H1 (cell line): ENCODE measurements around the gene PXT1. TPM values are rescaled to one million over a fixed set of nuclear protein-coding genes. Genes with fewer than 3 reads are reported as not detected.

Source experiments
- ASH2L ChIP-seq: fragments of 200-600, 300-600 bp; sonication (generic); IDR thresholded peaks from one replicate; pipeline ENCODE4 v1.7.1; 2017; ENCODE audit warnings: low read length
- ATF3 ChIP-seq: IDR thresholded peaks from 2 replicates; pipeline ENCODE4 v1.6.1; 2011; ENCODE audit warnings: low read depth, mild to moderate bottlenecking, low read length; ENCODE audit not compliant: insufficient read depth
- BACH1 ChIP-seq: IDR thresholded peaks from 2 replicates; pipeline ENCODE4 v1.6.1; 2012; ENCODE audit warnings: low read length, improper control_type of control experiment
- BCL11A ChIP-seq, 2 experiments: IDR thresholded peaks; one replicate each; pipeline ENCODE4 v1.6.1; 2011; ENCODE audit warnings: low read depth in 2 of 2, low read length in 2 of 2, mild to moderate bottlenecking in 2 of 2
- BRCA1 ChIP-seq: IDR thresholded peaks from 2 replicates; pipeline ENCODE4 v1.6.1; 2012; ENCODE audit warnings: low read depth, low read length, improper control_type of control experiment
- CBX8 ChIP-seq: fragments of 300-800, 300-1000 bp; sonication (generic); IDR thresholded peaks from 2 replicates; pipeline ENCODE4 v1.7.1; 2016; ENCODE audit warnings: low read depth, low read length, borderline replicate concordance
- EP300 ChIP-seq, 2 experiments: IDR thresholded peaks; 1 replicate in 1 of 2; 2 replicates in 1 of 2; pipeline ENCODE4 v1.6.1; 2011 to 2012; ENCODE audit warnings: low read depth in 2 of 2, low read length in 2 of 2, mild to moderate bottlenecking in 2 of 2, borderline replicate concordance in 1 of 2, inconsistent platforms in 1 of 2, moderate library complexity in 1 of 2
- EZH2 ChIP-seq: fragments of 200-600 bp; sonication (generic); IDR thresholded peaks from 2 replicates; pipeline ENCODE4 v1.7.1; 2012; ENCODE audit warnings: low read depth, mild to moderate bottlenecking, moderate library complexity, low read length, inconsistent platforms; ENCODE audit not compliant: severe bottlenecking
- KDM4A ChIP-seq: IDR thresholded peaks from one replicate; pipeline ENCODE4 v1.7.1; 2012; ENCODE audit warnings: low read depth, mild to moderate bottlenecking, moderate library complexity, low read length, inconsistent platforms; ENCODE audit not compliant: severe bottlenecking
- MAFK ChIP-seq: IDR thresholded peaks from 2 replicates; pipeline ENCODE4 v1.6.1; 2012; ENCODE audit warnings: low read depth, mild to moderate bottlenecking, improper control_type of control experiment, low read length
- MAX ChIP-seq: IDR thresholded peaks from 2 replicates; pipeline ENCODE4 v1.6.1; 2012; ENCODE audit warnings: inconsistent platforms
- PHF8 ChIP-seq: fragments of 200-600 bp; sonication (generic); conservative IDR thresholded peaks from 2 replicates; pipeline ENCODE4 v1.7.1; 2012; ENCODE audit warnings: low read depth, mild to moderate bottlenecking, inconsistent platforms, low read length, moderate library complexity
- POLR2AphosphoS5 ChIP-seq: IDR thresholded peaks from 2 replicates; pipeline ENCODE4 v1.6.1; 2011; ENCODE audit warnings: low read depth, low read length
- RXRA ChIP-seq: IDR thresholded peaks from 2 replicates; pipeline ENCODE4 v1.6.1; 2011; ENCODE audit warnings: low read depth, mild to moderate bottlenecking, low read length, moderate library complexity; ENCODE audit not compliant: insufficient read depth
- SAP30 ChIP-seq: fragments of 300-600 bp; sonication (generic); IDR thresholded peaks from 2 replicates; pipeline ENCODE4 v1.7.1; 2012; ENCODE audit warnings: low read length, moderate library complexity, mild to moderate bottlenecking, inconsistent platforms; ENCODE audit not compliant: insufficient read depth, insufficient replicate concordance
- SIX5 ChIP-seq: IDR thresholded peaks from 2 replicates; pipeline ENCODE4 v1.6.1; 2011; ENCODE audit warnings: mild to moderate bottlenecking, low read depth, low read length
- SP1 ChIP-seq: IDR thresholded peaks from 2 replicates; pipeline ENCODE4 v1.6.1; 2011; ENCODE audit warnings: low read depth, low read length
- SP4 ChIP-seq: IDR thresholded peaks from 2 replicates; pipeline ENCODE4 v1.6.1; 2012; ENCODE audit warnings: low read length, inconsistent platforms
- TAF1 ChIP-seq: IDR thresholded peaks from 2 replicates; pipeline ENCODE4 v1.6.1; 2011; ENCODE audit warnings: mild to moderate bottlenecking, low read depth, low read length
- TBP ChIP-seq: IDR thresholded peaks from 2 replicates; pipeline ENCODE4 v1.6.1; 2011; ENCODE audit warnings: low read depth, low read length, improper control_type of control experiment
- YY1 ChIP-seq: IDR thresholded peaks from 2 replicates; pipeline ENCODE4 v1.6.1; 2011; ENCODE audit warnings: low read depth, mild to moderate bottlenecking, low read length
- polyA plus RNA-seq, 7 experiments: library from polyadenylated mRNA; depleted of rRNA in 3 of 7; stranded (reverse) in 5 of 7; unstranded in 2 of 7; fragments of >200 nt in 5 of 7; fragments of 200-250 nt in 2 of 7; gene quantifications; 1 replicate in 5 of 7; 2 replicates in 1 of 7; 4 replicates in 1 of 7; pipeline versions ENCODE4 v1.2.1 to v1.2.3, GENCODE V29; 2011 to 2013; ENCODE audit warnings: missing spikeins in 2 of 7, mixed read lengths in 2 of 7
- total RNA-seq: library from RNA; stranded (reverse); fragmentation: NEBNext Ultra II Directional; extraction: Animal tissue kit (Norgen Biotek cat#: 25700); gene quantifications from 2 replicates; pipeline ENCODE4 v1.2.1, GENCODE V29; 2021
- TF ChIP-seq, protein P1 (sequence below): IDR thresholded peaks from 2 replicates; pipeline ENCODE4 v1.6.1; 2012; ENCODE audit warnings: inconsistent platforms

PXT1 gene
- total and polyA plus RNA-seq, 2 of the 8 experiments (the other 6 are each of a cell fraction or from before 2014, with no cell fraction given): 0.06 TPM; not detected in 1

DNA sequence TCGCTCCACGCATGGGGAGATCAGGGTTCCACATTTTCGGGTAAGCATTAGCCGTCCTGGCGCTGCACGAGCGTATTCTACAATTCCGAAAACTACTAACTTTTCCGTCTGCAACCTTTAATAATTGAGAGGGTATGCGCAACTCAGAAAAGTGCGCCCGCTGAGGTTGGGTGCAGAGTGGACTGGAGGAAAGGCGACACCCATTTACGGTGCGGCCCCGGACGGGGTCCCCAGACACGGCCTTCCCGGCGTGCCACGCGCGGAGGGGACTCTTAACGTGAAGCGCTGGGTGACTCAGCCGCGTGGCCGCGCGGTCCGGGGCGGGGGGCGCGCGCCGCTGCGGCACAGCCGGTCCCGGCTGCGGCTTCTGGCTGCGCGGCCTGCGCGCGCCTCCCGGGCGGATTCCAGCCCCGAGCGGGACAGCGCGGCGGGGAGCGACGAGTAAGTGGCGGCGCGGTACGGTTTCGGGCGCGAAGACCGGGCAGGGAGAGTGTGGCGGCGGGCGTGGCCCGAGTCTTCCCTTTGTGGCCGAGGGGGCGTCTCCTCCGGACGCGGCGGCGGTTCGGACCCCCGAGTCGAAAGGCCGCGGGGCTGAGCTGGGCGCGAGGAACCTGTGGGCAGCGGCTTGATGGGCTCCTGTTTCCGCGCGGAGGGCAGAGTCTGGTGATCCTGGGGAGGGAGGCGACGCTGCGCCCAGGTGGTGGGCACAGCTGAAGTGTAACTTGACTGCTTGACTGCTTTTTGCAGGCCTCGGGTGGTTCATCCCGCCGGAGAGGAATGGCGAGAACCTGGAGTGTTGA is at the start of gene PXT1, which contains the start of gene KCTD20 (continued):
- TF ChIP-seq EP300 (IDR thresholded peaks at IDR 0.05; ENCODE audit: borderline replicate concordance in 1 of 2, low read depth in 2 of 2, low read length in 2 of 2): no peak
- no peak for TF ChIP-seq RXRA
- peak; percentile 68; the same call in 1 of the 2 replicates for TF ChIP-seq SP1
- peak; percentile 91 for TF ChIP-seq PHF8
- TF ChIP-seq ATF3: no peak
- TF ChIP-seq MAFK: no peak
- TF ChIP-seq SP4: no peak
- TF ChIP-seq POLR2AphosphoS5: no peak
- TF ChIP-seq, protein P1, sequence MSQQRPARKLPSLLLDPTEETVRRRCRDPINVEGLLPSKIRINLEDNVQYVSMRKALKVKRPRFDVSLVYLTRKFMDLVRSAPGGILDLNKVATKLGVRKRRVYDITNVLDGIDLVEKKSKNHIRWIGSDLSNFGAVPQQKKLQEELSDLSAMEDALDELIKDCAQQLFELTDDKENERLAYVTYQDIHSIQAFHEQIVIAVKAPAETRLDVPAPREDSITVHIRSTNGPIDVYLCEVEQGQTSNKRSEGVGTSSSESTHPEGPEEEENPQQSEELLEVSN: peak; percentile 49; the same call in 1 of the 2 replicates
- TF ChIP-seq KDM4A: peak; percentile 69
- TF ChIP-seq SIX5: no peak
- TF ChIP-seq EZH2: no peak
- TF ChIP-seq MAX: peak; percentile 70
- no peak for TF ChIP-seq BCL11A (IDR thresholded peaks at IDR 0.05; ENCODE audit: low read depth in 2 of 2, low read length in 2 of 2)
- no peak for TF ChIP-seq SAP30
- TF ChIP-seq TBP: peak; percentile 23; the same call in 1 of the 2 replicates
- TF ChIP-seq BACH1: peak; percentile 67
- no peak for TF ChIP-seq CBX8
- no peak for TF ChIP-seq YY1
- TF ChIP-seq BRCA1: no peak
- peak; percentile 69 for TF ChIP-seq TAF1
- TF ChIP-seq ASH2L: peak; percentile 89
